Tongue (tissue), 2 donors: ENCODE measurements around the gene MED27. TPM values are rescaled to one million over a fixed set of nuclear protein-coding genes. Genes with fewer than 3 reads are reported as not detected.

ENCODE experiments used
- DNase-seq: peaks from one replicate; pipeline ENCODE4 v3.0.0-alpha.2; 2015
- total RNA-seq: library from RNA; depleted of rRNA; stranded (reverse); fragments of >200 nt; gene quantifications from one replicate; pipeline ENCODE4 v1.2.3, GENCODE V29; 2014

The MED27 gene
- total RNA-seq, 1 donor from 2014 or later, result 8.4 TPM

- no peak for DNase-seq
Observed at GRCh38 chr9:131995382-131995781, 84.3 kb downstream of the MED27 start.

DNA sequence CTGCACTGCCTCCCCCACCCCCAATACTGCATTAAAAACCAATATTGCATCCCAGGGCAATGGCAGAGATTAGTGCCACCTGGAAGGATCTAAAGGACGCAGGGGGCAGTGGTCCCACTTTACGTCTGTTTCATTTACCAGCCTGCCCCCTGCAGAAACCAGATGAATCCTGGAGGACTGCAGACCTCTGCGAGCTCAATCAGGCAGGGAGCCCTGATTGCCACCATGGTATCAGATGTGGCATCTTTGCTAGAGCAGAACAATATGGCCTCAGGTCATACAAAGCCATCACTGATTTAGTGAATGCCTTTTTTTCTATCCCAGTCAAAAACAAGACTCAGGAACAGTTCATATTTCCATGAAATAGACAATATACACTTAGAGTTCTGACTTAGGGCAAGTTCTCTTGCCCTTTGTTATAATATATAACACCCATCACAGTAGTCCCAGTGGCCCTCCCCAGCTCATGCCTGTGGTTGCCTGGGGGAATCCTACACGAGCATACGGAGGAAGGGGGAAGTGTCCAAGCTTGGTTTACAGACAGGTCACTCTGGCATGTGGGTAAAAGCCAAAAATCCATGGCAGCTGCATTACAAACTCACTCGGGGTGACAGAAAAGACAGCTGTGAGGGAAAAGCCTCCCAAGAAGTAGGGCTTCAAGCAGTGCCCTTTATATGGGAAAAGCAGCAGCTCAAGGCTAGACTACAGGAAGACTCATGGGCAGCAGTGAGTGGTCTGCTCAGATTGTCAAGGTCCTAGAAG, 85.1 kb downstream of the MED27 start:
- DNase-seq, result peak; percentile 58

DNA sequence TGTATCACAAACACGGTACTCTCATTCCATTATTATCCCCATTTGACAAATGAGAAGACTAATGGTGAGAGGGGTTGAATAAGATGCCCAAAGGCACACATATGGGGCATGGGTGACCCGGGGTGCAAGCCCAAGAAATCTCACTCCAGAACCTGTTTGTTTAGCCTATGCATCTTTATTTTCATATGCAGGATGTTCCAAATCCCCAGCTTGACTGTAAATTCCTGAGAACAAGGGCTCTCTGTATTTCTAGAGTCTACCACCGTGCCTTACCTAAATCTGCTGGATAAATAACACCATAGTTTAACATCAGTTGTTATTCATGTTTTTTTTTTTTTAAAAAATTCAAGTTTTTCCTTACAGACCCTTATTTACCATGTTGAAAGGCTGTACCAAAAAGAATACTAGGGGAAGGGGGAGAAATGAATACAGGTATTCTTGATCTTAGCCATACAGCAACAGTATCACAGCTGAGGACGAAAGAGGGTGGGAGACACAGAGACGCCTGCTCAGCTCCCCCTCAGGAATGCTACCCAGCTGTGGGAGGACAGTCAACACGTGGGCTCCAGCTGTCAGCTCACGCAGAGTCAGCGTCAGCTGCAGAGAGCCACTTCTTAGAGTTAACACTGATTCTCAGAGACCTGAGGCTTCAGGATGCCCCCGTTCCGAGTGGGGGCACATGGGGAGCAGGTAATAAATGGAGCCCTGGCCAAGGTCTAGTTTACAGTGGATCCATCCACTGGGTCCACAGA, 86.6 kb downstream of the MED27 start:
- DNase-seq, result peak; percentile 88

DNA sequence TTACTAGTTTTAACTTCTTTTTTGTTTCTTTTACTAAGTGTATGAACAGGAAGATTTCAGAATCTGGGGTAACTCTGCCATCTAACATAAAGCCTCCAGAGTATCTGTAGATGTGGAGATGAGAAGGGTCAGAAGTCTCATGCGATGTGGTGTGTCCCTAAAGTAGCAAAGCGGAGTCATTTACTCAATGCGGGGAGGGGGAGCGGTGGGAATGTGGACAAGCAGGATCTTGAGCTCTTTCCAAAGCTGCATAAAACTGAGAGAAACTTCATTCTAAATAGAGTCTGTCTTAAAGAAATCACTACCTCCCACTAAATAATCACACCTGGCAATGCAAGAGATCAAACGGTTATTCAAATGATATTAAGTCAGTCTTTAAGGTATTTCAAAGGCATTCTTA, 92.4 kb downstream of the MED27 start:
- DNase-seq, result no peak

DNA sequence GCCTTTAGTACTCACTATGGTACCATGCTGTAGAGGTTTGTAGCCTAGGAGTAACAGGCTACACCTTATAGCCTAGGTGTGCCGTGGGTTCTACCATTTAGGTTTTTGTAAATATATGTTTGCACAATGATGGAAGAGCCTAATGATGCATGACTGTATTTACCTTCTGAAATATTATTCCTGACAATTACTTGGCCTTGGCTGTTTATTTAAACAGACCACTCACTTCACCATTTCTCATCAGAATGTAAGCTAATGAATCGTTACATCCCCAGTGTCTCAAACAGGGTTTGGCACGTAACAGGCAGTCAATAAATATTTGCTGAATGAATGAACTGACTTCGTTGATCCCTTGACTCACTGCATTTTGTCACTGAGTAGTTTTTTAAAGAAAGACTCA, 93.1 kb downstream of the MED27 start:
- DNase-seq, result no peak

DNA sequence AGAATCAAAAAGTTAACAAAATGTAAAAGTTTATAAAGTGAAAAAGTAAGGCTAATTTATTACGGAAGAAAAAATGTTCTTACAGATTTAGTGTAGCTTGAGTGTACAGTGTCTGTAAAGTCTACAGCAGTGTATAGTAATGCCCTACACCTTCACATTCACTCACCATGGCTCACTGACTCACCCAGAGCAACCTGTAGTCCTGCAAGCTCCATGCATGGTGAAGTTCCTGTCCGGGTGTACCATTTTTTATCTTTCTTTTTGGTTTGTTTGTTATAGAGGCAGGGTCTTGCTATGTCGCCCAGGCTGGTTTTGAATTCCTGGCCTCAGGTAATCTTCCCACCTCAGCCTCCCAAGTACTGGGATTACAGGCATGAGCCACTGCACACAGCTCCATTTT, 93.6 kb downstream of the MED27 start:
- DNase-seq, result no peak

- DNase-seq, result no peak
Observed at GRCh38 chr9:131984564-131984963, 95.1 kb downstream of the MED27 start.

DNA sequence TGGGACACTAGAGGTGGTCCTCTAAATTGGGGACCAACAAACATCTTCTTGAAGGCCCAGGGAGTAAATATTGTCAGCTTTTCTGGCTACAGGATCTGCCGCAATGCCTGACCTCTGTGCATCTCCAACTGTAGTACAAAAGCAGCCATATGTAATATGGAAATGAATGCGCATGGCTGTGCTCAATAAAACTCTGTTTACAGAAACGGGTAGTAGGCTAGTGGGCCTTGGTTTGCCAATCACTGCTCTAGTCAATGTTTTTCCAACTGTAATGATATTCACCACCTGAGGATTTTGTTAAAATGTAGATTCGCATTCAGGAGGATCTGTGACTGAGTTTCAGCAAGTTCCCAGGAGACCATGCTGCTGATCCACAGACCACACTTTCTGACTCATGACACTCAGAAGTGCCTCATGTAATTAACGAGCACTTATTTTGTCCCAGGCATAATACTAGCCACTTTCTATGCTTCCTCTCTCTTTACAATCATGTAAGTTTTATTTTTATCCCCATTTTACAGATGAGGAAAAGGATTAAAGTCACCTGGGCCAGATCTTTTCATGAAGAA, 96.9 kb downstream of the MED27 start:
- no peak for DNase-seq

DNA sequence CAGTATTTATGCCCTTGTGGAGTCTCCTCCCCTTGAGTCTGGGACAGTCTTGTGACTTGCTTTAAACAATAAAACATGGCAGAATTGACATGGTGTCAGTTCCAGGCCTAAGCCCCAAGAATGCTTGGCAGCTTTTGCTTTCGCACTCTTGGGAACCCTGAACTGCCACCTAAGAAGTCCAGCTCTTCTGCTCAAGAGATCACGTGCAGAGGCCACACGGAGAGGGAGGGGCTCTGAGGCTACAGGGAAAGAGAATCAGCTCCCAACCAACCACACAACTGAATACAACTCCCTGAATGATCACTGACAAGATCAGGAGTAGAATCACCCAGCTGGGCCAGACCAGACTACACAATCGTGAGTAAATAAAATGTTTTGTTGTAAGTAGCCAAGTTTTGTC, 97.6 kb downstream of the MED27 start:
- no peak for DNase-seq

GRCh38 chr9:131981116-131981776, 98.4 kb downstream of the MED27 start:
- peak; percentile 43 for DNase-seq

GRCh38 chr9:131980267-131981016, 99.2 kb downstream of the MED27 start:
- DNase-seq, result peak; percentile 26

DNA sequence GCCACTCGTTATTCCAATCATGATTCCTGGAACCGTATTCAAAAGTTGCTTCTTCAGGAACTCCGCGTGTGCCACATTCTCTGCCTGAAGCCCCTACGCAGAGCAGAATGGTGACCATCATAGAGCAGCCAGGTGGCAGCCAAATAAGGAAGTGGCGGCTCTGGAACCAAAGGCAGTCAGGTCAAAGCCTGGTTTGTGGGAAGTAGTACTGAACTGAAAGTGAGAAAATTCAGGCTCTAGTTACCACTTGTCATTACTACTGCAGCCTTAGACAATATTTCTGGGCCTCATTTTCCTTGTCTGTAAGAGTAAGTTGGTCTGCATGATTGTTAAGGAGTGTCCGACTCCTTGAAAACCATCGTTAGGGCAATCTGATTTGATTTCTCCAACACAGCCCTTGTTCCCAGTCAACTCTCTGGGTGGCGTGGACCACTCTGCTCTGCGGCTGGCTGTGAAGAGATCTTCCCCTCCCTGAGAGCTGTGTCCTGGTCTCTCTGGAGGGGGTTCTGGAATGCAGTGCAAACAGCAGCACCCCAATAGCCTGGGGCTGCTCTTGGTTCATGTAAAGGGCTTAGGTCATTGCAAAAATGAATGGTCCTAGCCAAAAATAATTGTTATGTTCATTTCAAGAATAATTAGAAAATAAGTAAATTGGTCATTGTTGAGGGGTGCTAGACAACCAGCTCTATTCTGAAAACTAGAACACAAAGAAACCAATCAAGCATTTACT, 102.4 kb downstream of the MED27 start:
- no peak for DNase-seq

GRCh38 chr9:131976157-131977108, 103.2 kb downstream of the MED27 start:
- DNase-seq, result no peak

DNA sequence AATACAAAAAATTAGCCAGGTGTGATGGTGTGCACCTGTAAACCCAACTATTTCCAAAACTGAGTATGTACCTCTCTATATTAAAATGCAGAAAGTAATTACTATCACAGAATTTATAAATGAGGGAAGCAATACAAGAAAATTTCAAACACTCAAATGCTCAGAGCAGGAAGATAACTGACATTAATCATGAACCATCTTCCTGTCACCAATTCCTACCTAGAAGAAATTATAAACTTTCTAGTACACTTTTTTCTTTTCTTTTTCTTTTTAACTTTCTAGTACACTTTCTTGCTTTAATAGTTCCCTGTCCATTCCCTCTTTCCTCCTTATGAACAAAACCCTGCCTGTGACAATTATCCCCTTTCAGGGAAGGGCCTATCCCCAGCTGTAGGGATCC, 106.8 kb downstream of the MED27 start:
- no peak for DNase-seq

DNA sequence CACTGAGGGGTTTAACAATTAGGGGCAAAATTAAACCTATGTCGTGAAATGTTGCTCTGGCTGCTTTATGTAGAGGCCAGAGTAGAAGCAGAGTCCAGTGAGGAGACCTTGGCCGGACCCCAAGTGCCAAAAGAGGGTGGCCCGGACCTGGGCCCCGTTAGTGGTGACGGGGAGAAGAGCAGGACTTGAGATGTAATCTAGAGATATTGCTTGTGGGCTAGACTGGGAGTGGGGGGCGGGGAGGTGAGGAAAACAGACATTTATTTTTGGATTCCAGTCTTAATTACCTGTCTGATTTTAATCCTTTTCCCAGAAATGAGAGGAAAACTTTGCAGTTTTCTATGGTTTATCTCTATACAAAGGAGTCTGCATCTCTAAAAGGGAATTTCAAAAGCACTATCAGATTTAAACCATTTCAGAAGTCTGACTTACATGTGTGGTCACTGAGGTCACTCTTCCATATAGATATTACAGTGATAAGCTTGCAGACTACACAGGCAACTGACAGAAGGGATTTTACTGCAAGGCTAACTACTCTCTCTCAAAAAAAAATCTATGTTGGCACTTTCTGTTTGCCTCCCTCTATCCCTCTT, 108.1 kb downstream of the MED27 start:
- DNase-seq, result no peak

DNA sequence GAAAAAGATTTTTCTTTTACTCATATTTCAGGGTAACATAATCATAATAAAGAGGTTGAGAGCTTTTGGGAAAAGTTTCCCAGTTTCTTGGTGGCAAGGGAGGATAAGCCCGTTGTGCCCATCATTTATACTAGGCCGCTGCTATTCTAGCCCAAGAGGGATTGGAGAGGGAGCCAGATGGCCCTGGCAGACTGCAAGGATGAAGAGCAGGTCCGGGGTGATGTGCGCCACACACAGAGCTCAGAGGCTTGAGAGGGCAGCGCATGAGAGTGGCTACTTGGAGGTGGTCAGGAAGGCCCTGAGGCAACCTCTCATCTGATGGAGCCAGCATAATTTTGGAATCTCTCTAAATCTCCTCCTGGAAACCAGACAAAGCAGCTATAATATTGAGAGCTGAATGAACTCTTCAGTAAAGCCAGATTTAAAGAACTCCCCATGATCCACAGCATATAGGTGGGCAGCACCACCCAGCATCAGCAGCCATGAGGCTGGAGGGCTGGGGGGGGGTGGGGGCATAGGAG, 110.1 kb downstream of the MED27 start:
- DNase-seq, result no peak

- DNase-seq, result no peak
Observed at GRCh38 chr9:131968632-131969031, 111.0 kb downstream of the MED27 start.

DNA sequence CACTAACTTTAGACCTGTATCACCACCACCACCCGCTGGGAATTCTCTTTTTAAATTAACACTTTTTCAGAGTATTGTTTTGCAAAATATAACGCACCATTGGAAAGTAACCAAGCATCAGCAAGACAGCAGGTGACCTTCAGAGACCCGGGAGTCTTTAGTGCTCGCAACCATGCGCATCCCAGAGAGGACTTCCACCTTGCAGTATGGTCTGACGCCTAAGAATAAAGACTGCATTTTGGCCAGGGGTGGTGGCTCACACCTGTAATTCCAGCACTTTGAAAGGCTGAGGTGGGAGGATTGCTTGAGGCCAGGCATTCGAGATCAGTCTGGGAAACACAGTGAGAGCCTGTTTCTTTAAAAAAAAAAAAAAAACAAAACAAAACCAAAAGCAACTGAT, 113.8 kb downstream of the MED27 start:
- DNase-seq, result no peak

DNA sequence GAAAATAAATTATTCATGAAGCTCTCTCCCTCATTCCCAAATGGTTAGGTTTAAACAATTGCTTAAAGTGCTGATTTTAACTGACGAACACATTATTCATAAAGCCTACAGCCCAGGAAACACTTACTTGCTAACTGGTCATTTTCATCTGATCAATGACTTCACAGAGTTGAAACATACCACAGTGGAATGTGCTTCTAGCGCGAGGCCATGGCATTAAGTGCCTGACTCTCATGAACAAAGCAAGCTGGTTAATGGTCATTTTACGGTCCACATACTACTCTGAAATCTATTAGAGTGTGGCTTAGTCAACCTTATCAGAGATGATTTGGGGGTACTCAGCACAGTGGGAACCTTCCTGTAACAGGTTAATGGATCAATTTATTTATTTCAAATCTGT, 114.6 kb downstream of the MED27 start:
- no peak for DNase-seq
